NOMO-1 treated with DMSO at 0.1 percent for 48 hours (cell line): ENCODE data around the gene LRIG2.
"Not testable (repeated sequence)": the region's sequence is repeated elsewhere in the genome, so short reads cannot be mapped to it uniquely, and the experiment has no call there.

ENCODE experiments used
- DNase-seq: peaks from one replicate; lab custom pipeline; 2025; ENCODE audit not compliant: unreplicated experiment; lab: John Stamatoyannopoulos, UW

LRIG2 gene

GRCh38 chr1:113124366-113124765 is 51.4 kb downstream of the LRIG2 start:
- DNase-seq = no peak

GRCh38 chr1:113125517-113125916 is 52.5 kb downstream of the LRIG2 start:
- no peak for DNase-seq

- no peak for DNase-seq
Measured at GRCh38 chr1:113126207-113126606, 53.2 kb downstream of the LRIG2 start.

GRCh38 chr1:113128116-113128515 is 55.1 kb downstream of the LRIG2 start:
- DNase-seq = no peak

GRCh38 chr1:113129529-113130185 is 56.7 kb downstream of the LRIG2 start:
- no peak for DNase-seq

GRCh38 chr1:113133038-113133437 is 60.0 kb downstream of the LRIG2 start:
- DNase-seq = peak; percentile 81

- DNase-seq = no peak
Measured at GRCh38 chr1:113133759-113134158, 60.8 kb downstream of the LRIG2 start.

GRCh38 chr1:113135460-113135859 is 62.5 kb downstream of the LRIG2 start:
- DNase-seq = no peak

- no peak for DNase-seq
Measured at GRCh38 chr1:113136476-113136875, 63.5 kb downstream of the LRIG2 start.

- no peak for DNase-seq
Measured at GRCh38 chr1:113137563-113137962, 64.6 kb downstream of the LRIG2 start.

- DNase-seq = no peak
Measured at GRCh38 chr1:113138778-113139177, 65.8 kb downstream of the LRIG2 start.

GRCh38 chr1:113140176-113140575 is 67.2 kb downstream of the LRIG2 start:
- DNase-seq = no peak

- peak; percentile 56 for DNase-seq
Measured at GRCh38 chr1:113140588-113141446, 67.8 kb downstream of the LRIG2 start.

GRCh38 chr1:113141650-113142473 is 68.9 kb downstream of the LRIG2 start:
- no peak for DNase-seq

- DNase-seq = no peak
Measured at GRCh38 chr1:113142791-113143190, 69.8 kb downstream of the LRIG2 start.

GRCh38 chr1:113146242-113147072 is 73.5 kb downstream of the LRIG2 start:
- DNase-seq = no peak

- DNase-seq = no peak
Measured at GRCh38 chr1:113147073-113147625, 74.2 kb downstream of the LRIG2 start.

- DNase-seq = no peak
Measured at GRCh38 chr1:113147826-113148225, 74.8 kb downstream of the LRIG2 start.

- DNase-seq = not testable (repeated sequence)
Measured at GRCh38 chr1:113150494-113150893, 77.5 kb downstream of the LRIG2 start.

- DNase-seq = no peak
Measured at GRCh38 chr1:113153116-113153803, 80.3 kb downstream of the LRIG2 start.
